NCI-H1048 (cell line): Measurements from ENCODE around the gene BLVRA.
"Not testable (repeated sequence)": the region's sequence is repeated elsewhere in the genome, so short reads cannot be mapped to it uniquely, and the experiment has no call there.

ENCODE experiments used
- DNase-seq: peaks from one replicate; lab custom pipeline; 2025; lab: John Stamatoyannopoulos, UW

Gene BLVRA

GRCh38 chr7:43758029-43758821 lies at the start of gene BLVRA:
TSS of gene BLVRA (plus strand) at chr7:43758680. CDS start at chr7:43771159, 12,479 bp downstream.
- no peak for DNase-seq

GRCh38 chr7:43711503-43711902 lies 47.0 kb upstream of the BLVRA start:
- no peak for DNase-seq

GRCh38 chr7:43715966-43716365 lies 42.5 kb upstream of the BLVRA start:
- not testable (repeated sequence) for DNase-seq

- DNase-seq, result no peak
Observed at GRCh38 chr7:43716598-43716997, 41.9 kb upstream of the BLVRA start.

GRCh38 chr7:43721193-43721806 lies 37.2 kb upstream of the BLVRA start:
- DNase-seq, result no peak

GRCh38 chr7:43723007-43723341 lies 35.5 kb upstream of the BLVRA start:
- no peak for DNase-seq

GRCh38 chr7:43725251-43725650 lies 33.2 kb upstream of the BLVRA start:
- no peak for DNase-seq

- DNase-seq, result no peak
Observed at GRCh38 chr7:43726466-43726865, 32.0 kb upstream of the BLVRA start.

GRCh38 chr7:43727003-43727402 lies 31.5 kb upstream of the BLVRA start:
- DNase-seq, result no peak

GRCh38 chr7:43727494-43727893 lies 31.0 kb upstream of the BLVRA start:
- no peak for DNase-seq

- peak; percentile 66 for DNase-seq
Observed at GRCh38 chr7:43729214-43729923, 29.1 kb upstream of the BLVRA start, which contains the start of gene COA1. TSS of gene COA1 (minus strand) at chr7:43729523. CDS start at chr7:43648614, 80,909 bp downstream.

- no peak for DNase-seq
Observed at GRCh38 chr7:43729924-43730248, 28.6 kb upstream of the BLVRA start.

- DNase-seq, result not testable (repeated sequence)
Observed at GRCh38 chr7:43731494-43731893, 27.0 kb upstream of the BLVRA start.

GRCh38 chr7:43734575-43735332 lies 23.7 kb upstream of the BLVRA start:
- DNase-seq, result not testable (repeated sequence)

- no peak for DNase-seq
Observed at GRCh38 chr7:43735403-43735801, 23.1 kb upstream of the BLVRA start.

- no peak for DNase-seq
Observed at GRCh38 chr7:43735802-43736603, 22.5 kb upstream of the BLVRA start.

- no peak for DNase-seq
Observed at GRCh38 chr7:43737467-43738127, 20.9 kb upstream of the BLVRA start.

- no peak for DNase-seq
Observed at GRCh38 chr7:43742692-43743091, 15.8 kb upstream of the BLVRA start.

GRCh38 chr7:43747328-43748105 lies 11.0 kb upstream of the BLVRA start:
- no peak for DNase-seq

GRCh38 chr7:43749383-43749940 lies 9.0 kb upstream of the BLVRA start:
- DNase-seq, result no peak
